Measurements from ENCODE around the gene RESF1. TPM values are rescaled to one million over a fixed set of nuclear protein-coding genes. Genes with fewer than 3 reads are reported as not detected.

The RESF1 gene
- total and polyA plus RNA-seq, 2 donors, result 29.8 to 93.3 TPM

Other genes starting within 250 kb of the RESF1 start
- 21.4 TPM for gene AMN1, start 230.4 kb upstream of the RESF1 start, total RNA-seq
- gene AMN1, start 230.4 kb upstream of the RESF1 start, polyA plus RNA-seq, result 20.6 TPM
- gene BICD1, start 147.4 kb downstream of the RESF1 start, total RNA-seq, result 38.1 TPM
- gene BICD1, start 147.4 kb downstream of the RESF1 start, polyA plus RNA-seq, result 8.8 TPM